C4-2B (cell line): ENCODE results near the gene GAD2.

Experiments used
- H3K27ac ChIP-seq: fragments of 450-650 bp; 2 replicates; pipeline ENCODE4 v1.5.1; 2017
- ZFX ChIP-seq: fragments of 450-650 bp; IDR thresholded peaks from 2 replicates; pipeline ENCODE4 v1.6.1; 2017
- TF ChIP-seq, protein P1 (sequence below): fragments of 450-650 bp; conservative IDR thresholded peaks from 2 replicates; pipeline ENCODE4 v1.5.1; 2017; ENCODE audit warnings: mild to moderate bottlenecking

GAD2 gene

DNA sequence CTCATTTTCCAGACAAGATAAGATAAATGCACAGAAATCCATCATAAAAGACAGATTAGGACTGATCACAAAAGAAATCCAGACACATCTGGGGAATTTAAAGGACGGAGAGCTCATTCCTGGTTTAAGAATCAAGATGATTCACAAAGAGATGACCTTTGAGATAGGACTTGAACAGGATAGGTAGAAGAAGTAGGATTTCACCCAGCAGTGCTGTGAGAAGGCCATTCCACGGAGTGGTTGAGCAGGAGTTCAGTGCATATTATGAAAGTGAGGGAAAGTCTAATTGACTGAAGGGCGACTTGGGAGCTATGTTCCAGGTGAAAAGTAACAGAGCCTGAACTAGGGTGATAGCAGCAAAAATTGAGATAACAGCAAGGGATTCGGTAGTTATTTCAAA lies 73.7 kb downstream of the GAD2 start:
- TF ChIP-seq, protein P1, sequence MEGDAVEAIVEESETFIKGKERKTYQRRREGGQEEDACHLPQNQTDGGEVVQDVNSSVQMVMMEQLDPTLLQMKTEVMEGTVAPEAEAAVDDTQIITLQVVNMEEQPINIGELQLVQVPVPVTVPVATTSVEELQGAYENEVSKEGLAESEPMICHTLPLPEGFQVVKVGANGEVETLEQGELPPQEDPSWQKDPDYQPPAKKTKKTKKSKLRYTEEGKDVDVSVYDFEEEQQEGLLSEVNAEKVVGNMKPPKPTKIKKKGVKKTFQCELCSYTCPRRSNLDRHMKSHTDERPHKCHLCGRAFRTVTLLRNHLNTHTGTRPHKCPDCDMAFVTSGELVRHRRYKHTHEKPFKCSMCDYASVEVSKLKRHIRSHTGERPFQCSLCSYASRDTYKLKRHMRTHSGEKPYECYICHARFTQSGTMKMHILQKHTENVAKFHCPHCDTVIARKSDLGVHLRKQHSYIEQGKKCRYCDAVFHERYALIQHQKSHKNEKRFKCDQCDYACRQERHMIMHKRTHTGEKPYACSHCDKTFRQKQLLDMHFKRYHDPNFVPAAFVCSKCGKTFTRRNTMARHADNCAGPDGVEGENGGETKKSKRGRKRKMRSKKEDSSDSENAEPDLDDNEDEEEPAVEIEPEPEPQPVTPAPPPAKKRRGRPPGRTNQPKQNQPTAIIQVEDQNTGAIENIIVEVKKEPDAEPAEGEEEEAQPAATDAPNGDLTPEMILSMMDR = no peak
- TF ChIP-seq ZFX = no peak
- H3K27ac ChIP-seq = no peak overlapping the region

DNA sequence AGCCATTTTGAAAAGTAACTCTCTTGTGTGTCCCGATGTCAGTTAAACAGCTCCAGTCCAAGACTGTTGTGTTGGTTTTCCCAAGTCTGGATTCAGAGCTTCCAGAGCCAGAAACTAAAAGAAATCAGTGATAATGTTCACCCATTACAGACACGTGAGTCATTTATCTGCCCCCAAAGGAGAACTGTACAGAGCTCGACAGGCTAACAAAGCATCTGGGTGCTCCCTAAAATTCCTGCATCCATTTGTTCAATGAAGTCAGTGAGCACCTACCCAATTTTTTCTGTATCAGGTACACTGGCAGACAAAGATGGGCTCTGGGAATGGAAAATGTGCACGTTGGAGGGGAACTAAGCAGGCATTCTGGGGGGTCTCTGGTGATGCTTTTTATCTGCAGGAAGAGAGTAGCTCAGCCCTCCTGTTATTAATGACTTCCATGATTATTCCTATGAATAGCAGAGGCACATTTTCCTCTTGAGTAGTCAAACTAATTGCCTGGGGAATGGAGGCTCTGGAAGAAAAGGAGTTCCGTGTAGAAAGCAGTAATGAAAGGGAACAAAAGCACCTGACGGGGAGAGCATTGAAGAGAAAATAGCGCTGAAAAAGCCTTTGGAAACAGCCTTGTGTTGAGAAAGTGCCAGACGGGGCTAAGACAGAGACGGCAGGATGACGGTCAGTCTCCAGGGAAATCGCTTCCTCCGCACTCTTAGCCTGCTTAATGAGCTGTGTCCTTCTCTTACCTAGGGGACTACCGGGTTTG lies 75.3 kb downstream of the GAD2 start:
- H3K27ac ChIP-seq = no peak overlapping the region
- TF ChIP-seq ZFX = no peak
- TF ChIP-seq, protein P1 = no peak

DNA sequence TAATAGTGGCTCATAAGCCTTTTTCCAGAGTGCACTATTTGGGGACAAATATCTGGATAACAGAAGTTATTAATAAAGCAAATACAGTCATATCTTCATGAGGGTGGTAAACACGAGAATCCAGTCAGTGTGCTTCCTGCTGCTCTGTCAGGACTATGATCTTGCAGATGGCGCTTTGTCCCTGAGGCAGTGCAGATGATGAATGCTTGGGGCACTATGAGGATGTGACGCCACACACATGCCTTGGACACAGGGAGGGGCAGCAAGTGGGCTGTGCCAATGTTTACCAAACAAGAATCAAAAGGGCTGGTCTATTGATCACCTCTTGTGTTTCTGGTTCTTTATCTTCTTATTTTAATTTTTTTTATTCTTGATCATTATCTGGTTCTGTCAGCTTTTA lies 79.8 kb downstream of the GAD2 start:
- TF ChIP-seq, protein P1 = no peak
- no peak for TF ChIP-seq ZFX
- H3K27ac ChIP-seq = no peak overlapping the region

- no peak overlapping the region for H3K27ac ChIP-seq
- no peak for TF ChIP-seq ZFX
- TF ChIP-seq, protein P1 = no peak
Measured at GRCh38 chr10:26300001-26300400, 83.4 kb downstream of the GAD2 start.

- no peak for TF ChIP-seq ZFX
- TF ChIP-seq, protein P1 = no peak
- H3K27ac ChIP-seq = no peak overlapping the region
Measured at GRCh38 chr10:26303366-26303765, 86.8 kb downstream of the GAD2 start.

- H3K27ac ChIP-seq = no peak overlapping the region
- TF ChIP-seq ZFX = no peak
- TF ChIP-seq, protein P1 = no peak
Measured at GRCh38 chr10:26310361-26310760, 93.8 kb downstream of the GAD2 start.

DNA sequence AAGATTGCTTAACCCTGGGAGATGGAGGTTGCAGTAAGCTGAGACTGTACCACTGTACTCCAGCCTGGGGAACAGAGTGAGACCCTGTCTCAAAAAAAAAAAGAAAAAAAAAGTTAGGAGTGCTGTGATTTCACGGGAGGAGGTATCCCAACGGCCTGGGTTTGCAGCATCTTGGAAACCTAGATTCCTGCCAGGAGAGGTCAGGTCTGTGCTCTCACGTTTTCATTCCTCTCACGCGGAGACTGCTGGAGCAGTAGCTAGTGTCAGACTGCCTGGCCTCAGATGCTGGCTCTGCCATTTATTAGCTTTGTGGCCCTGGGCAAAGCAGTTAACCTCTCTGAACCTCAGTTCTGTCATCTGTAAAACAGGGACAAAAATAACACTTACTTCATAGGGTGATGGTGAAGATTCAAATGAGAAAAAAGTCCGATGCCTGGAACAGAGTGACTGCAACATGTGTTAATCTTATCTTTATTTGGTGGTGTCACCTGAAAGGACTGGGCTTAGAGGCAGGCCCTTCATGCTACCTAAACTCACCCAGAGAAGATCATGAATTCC lies 94.9 kb downstream of the GAD2 start:
- no peak overlapping the region for H3K27ac ChIP-seq

More for the DNA sequence above, 94.9 kb downstream of the GAD2 start:
- no peak for TF ChIP-seq ZFX
- TF ChIP-seq, protein P1 = no peak
